Subcutaneous abdominal adipose tissue (tissue), 5 donors: ENCODE results near the gene C1orf167.
A peak's percentile ranks its signal among the peaks of the same experiment; 100 is the strongest.

Experiments
- H3K27ac ChIP-seq: one replicate; pipeline ENCODE4 v1.7.0; 2013; ENCODE audit warnings: low read depth, mild to moderate bottlenecking, inconsistent platforms, low read length, moderate library complexity
- H3K27me3 ChIP-seq, 5 donors: one replicate each; pipeline ENCODE4 v1.7.0; 2013; ENCODE audit warnings: low read length in 5 of 5, inconsistent platforms in 1 of 5; ENCODE audit not compliant: control insufficient read depth in 5 of 5, insufficient read depth in 4 of 5
- H3K36me3 ChIP-seq, 5 donors: one replicate each; pipeline ENCODE4 v1.7.0; 2013; ENCODE audit warnings: low read length in 5 of 5; ENCODE audit not compliant: control insufficient read depth in 5 of 5, insufficient read depth in 5 of 5
- H3K4me1 ChIP-seq, 5 donors: one replicate each; pipeline ENCODE4 v1.7.0; 2013; ENCODE audit warnings: low read length in 5 of 5, mild to moderate bottlenecking in 3 of 5, moderate library complexity in 1 of 5; ENCODE audit not compliant: control insufficient read depth in 5 of 5, insufficient read depth in 5 of 5
- H3K4me3 ChIP-seq, 5 donors: one replicate each; pipeline ENCODE4 v1.7.0; 2013; ENCODE audit warnings: low read length in 5 of 5, low read depth in 1 of 5
- H3K9ac ChIP-seq, 5 donors: one replicate each; pipeline ENCODE4 v1.7.0; 2013; ENCODE audit warnings: low read length in 5 of 5, mild to moderate bottlenecking in 4 of 5, moderate library complexity in 3 of 5
- H3K9me3 ChIP-seq, 5 donors: one replicate each; pipeline ENCODE4 v1.7.0; 2013; ENCODE audit warnings: low read length in 5 of 5; ENCODE audit not compliant: control insufficient read depth in 5 of 5
- donor health status: healthy.
- donor health status: healthy.
- donor health status: healthy.
- donor health status: healthy.
- donor health status: healthy.

Gene C1orf167

GRCh38 chr1:11722538-11722937 lies 39.5 kb upstream of the C1orf167 start:
- H3K4me1 ChIP-seq, result peaks cover 0 to 12% (median 9%) of the 10 kb centered on the region in 5 donors
- H3K27me3 ChIP-seq, result peaks cover 0 to 5% (median 0%) of the 10 kb centered on the region in 5 donors
- H3K9ac ChIP-seq, result no peak overlapping the region
- no peaks in the 10 kb centered on the region for H3K9me3 ChIP-seq
- no peaks in the 10 kb centered on the region for H3K36me3 ChIP-seq
- no peak overlapping the region for H3K4me3 ChIP-seq
- no peak overlapping the region for H3K27ac ChIP-seq

- H3K36me3 ChIP-seq, result no peaks in the 10 kb centered on the region
- no peak overlapping the region for H3K27ac ChIP-seq
- H3K9ac ChIP-seq, result no peak overlapping the region
- peaks cover 0 to 2% (median 0%) of the 10 kb centered on the region in 5 donors for H3K27me3 ChIP-seq
- no peaks in the 10 kb centered on the region for H3K9me3 ChIP-seq
- H3K4me1 ChIP-seq, result peaks cover 8 to 21% (median 17%) of the 10 kb centered on the region in 5 donors
- H3K4me3 ChIP-seq, result no peak overlapping the region
Measured at GRCh38 chr1:11725616-11726015, 36.4 kb upstream of the C1orf167 start.

- no peaks in the 10 kb centered on the region for H3K9me3 ChIP-seq
- peaks cover 8 to 36% (median 26%) of the 10 kb centered on the region in 5 donors for H3K4me1 ChIP-seq
- no peak overlapping the region for H3K4me3 ChIP-seq
- no peak overlapping the region for H3K9ac ChIP-seq
- H3K36me3 ChIP-seq, result no peaks in the 10 kb centered on the region
- peaks cover 0 to 2% (median 0%) of the 10 kb centered on the region in 5 donors for H3K27me3 ChIP-seq
- H3K27ac ChIP-seq, result no peak overlapping the region
Measured at GRCh38 chr1:11727119-11727518, 34.9 kb upstream of the C1orf167 start.

DNA sequence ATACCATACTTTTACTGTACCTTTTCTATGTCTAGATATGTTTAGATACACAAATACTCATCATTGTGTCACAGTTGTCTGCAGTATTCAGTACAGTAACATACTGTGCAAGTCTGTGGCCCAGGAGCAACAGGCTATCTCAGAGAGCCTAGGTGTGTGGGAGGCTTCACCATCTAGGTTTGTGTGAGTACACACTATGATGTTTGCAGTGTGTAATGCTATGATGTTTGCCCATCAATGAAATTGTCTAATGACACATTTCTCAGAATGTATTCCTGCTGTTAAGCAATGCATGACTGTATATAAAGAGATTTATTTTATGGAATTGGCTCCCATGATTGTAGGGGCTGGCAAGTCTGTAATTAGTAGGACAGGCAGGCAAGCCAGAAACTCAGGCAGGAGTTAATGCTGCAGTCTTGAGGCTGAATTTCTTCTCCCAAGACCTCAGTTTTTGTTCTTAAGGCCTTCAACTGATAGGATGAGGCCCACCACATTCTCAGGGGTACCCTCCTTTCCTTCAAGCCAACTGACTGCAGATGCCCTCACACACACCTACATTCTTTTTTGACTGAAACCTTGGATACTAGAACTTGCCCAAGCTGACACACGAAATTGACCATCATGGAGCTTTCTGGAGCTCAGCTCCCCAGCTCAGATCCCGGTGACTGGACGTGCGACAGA lies 33.7 kb upstream of the C1orf167 start:
- peaks cover 8 to 40% (median 26%) of the 10 kb centered on the region in 5 donors for H3K4me1 ChIP-seq
- H3K27ac ChIP-seq, result no peak overlapping the region
- H3K4me3 ChIP-seq, result no peak overlapping the region
- H3K9me3 ChIP-seq, result no peaks in the 10 kb centered on the region
- no peak overlapping the region for H3K9ac ChIP-seq
- peaks cover 0 to 2% (median 0%) of the 10 kb centered on the region in 5 donors for H3K27me3 ChIP-seq
- no peaks in the 10 kb centered on the region for H3K36me3 ChIP-seq

GRCh38 chr1:11729155-11729497 lies 32.9 kb upstream of the C1orf167 start:
- Histone ChIP-seq H3K9ac (no peak overlapping the region), H3K4me3 (no peak overlapping the region), H3K4me1 (peaks cover 8 to 40% (median 26%) of the 10 kb centered on the region in 5 donors), H3K27ac (no peak overlapping the region), H3K36me3 (no peaks in the 10 kb centered on the region), H3K27me3 (peaks cover 0 to 2% (median 0%) of the 10 kb centered on the region in 5 donors), H3K9me3 (no peaks in the 10 kb centered on the region)

- H3K27ac ChIP-seq, result no peak overlapping the region
Measured at GRCh38 chr1:11729498-11730428, 32.2 kb upstream of the C1orf167 start.

DNA sequence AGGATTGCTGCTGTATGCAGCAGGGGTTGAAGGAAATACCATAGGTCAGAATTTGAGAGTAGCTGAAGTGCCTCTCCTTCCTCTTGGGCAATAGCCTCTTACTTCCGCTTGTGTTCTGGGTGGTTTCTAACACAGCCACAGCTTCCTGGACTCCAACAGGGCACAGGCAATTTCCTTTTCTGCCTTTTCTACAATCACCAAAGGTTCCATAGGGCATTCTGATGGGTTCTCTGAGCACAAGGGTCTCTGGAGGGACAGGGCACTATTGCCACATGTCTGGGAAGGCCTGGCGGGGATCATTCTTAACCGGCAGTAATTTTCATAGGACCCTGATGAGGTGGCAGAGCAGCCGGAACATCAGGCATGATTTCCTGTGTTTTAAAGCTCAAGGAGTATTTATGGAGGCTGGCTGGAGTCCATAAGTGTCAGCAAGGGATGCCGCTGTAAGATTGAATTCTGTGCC lies 31.5 kb upstream of the C1orf167 start:
- peak overlapping the region in 1 of 5 donors; percentile 14 for H3K9ac ChIP-seq
- peak overlapping the region; percentile 49 for H3K27ac ChIP-seq
- H3K4me3 ChIP-seq, result peak overlapping the region in 2 of 5 donors; percentile 22 to 44

More at GRCh38 chr1:11729498-11730428, 32.2 kb upstream of the C1orf167 start:
- H3K9me3 ChIP-seq, result no peaks in the 10 kb centered on the region
- no peak overlapping the region for H3K9ac ChIP-seq
- H3K27me3 ChIP-seq, result no peaks in the 10 kb centered on the region
- H3K4me1 ChIP-seq, result peaks cover 8 to 40% (median 26%) of the 10 kb centered on the region in 5 donors
- no peaks in the 10 kb centered on the region for H3K36me3 ChIP-seq
- peak overlapping the region in 1 of 5 donors; percentile 22 for H3K4me3 ChIP-seq

DNA sequence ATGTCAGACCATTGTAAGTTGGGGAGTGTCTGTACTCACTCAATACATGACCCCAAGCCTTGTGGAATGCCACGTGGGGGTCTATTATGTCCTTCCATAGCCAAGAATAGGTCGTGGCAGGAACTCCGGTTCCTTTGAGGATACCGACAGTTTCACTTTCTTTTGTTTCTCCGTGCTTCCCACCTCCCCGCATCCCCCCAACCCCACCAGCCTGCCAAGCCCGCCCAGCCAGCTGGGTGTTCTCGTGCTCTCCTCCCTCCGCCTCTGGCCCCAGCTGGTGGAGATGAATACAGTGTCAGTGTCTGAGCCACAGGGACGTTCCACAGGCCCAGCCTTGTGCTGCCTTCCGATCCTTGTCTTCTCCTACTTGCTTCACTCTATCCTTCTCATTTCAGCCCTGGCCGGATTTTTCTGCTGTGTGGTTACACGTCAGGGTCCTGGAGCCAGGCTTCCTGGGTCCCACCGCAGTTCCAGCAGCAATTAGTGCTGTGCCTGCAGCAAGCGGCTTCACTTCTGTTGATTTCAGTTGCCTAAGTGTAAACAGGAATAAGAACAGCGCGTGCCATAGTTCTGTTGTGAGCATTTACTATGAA lies 30.2 kb upstream of the C1orf167 start:
- Histone ChIP-seq H3K9ac (no peak overlapping the region), H3K4me3 (peak overlapping the region; percentile 23 to 56 (median 53)), H3K4me1 (peaks cover 12 to 55% (median 39%) of the 10 kb centered on the region in 5 donors)

More for the DNA sequence above, 31.5 kb upstream of the C1orf167 start:
- H3K36me3 ChIP-seq, result no peaks in the 10 kb centered on the region
- H3K4me1 ChIP-seq, result peaks cover 10 to 44% (median 27%) of the 10 kb centered on the region in 5 donors
- no peaks in the 10 kb centered on the region for H3K9me3 ChIP-seq
- no peaks in the 10 kb centered on the region for H3K27me3 ChIP-seq

GRCh38 chr1:11733306-11733705 lies 28.7 kb upstream of the C1orf167 start:
- Histone ChIP-seq H3K9me3 (no peaks in the 10 kb centered on the region), H3K36me3 (no peaks in the 10 kb centered on the region), H3K27ac (no peak overlapping the region), H3K4me3 (no peak overlapping the region), H3K4me1 (peaks cover 15 to 70% (median 47%) of the 10 kb centered on the region in 5 donors), H3K9ac (no peak overlapping the region), H3K27me3 (no peaks in the 10 kb centered on the region)

More for the DNA sequence above, 30.2 kb upstream of the C1orf167 start:
- no peaks in the 10 kb centered on the region for H3K36me3 ChIP-seq
- peak overlapping the region; percentile 55 for H3K27ac ChIP-seq
- no peaks in the 10 kb centered on the region for H3K9me3 ChIP-seq
- H3K27me3 ChIP-seq, result no peaks in the 10 kb centered on the region
